Measurements from ENCODE around the gene SLC38A2.
"Not testable (repeated sequence)": the region's sequence is repeated elsewhere in the genome, so short reads cannot be mapped to it uniquely, and the experiment has no call there.

The SLC38A2 gene

GRCh38 chr12:46360908-46361666 lies 11.5 kb downstream of the SLC38A2 start:
- peak; percentile 59 for DNase-seq (ENCODE audit: low spot score)

- DNase-seq (ENCODE audit: low spot score) = no peak
These were observed 12.2 kb downstream of the SLC38A2 start for GRCh38 chr12:46360370-46360769.

GRCh38 chr12:46359667-46360280 lies 12.8 kb downstream of the SLC38A2 start:
- DNase-seq (ENCODE audit: low spot score) = peak; percentile 8

- peak; percentile 18 for DNase-seq (ENCODE audit: low spot score)
These were observed 13.5 kb downstream of the SLC38A2 start for GRCh38 chr12:46358791-46359666.

GRCh38 chr12:46358325-46358700 lies 14.3 kb downstream of the SLC38A2 start:
- no peak for DNase-seq (ENCODE audit: low spot score)

- peak; percentile 44 for DNase-seq (ENCODE audit: low spot score)
These were observed 14.9 kb downstream of the SLC38A2 start for GRCh38 chr12:46357438-46358324.

GRCh38 chr12:46356655-46357437 lies 15.7 kb downstream of the SLC38A2 start:
- peak; percentile 19 for DNase-seq (ENCODE audit: low spot score)

- no peak for DNase-seq (ENCODE audit: low spot score)
These were observed 17.8 kb downstream of the SLC38A2 start for GRCh38 chr12:46354802-46355199.

- DNase-seq (ENCODE audit: low spot score) = peak; percentile 23
These were observed 18.3 kb downstream of the SLC38A2 start for GRCh38 chr12:46354111-46354801.

GRCh38 chr12:46351886-46352650 lies 20.5 kb downstream of the SLC38A2 start:
- DNase-seq (ENCODE audit: low spot score) = no peak

GRCh38 chr12:46351138-46351537 lies 21.4 kb downstream of the SLC38A2 start:
- DNase-seq (ENCODE audit: low spot score) = no peak

GRCh38 chr12:46349253-46349652 lies 23.3 kb downstream of the SLC38A2 start:
- DNase-seq (ENCODE audit: low spot score) = no peak

GRCh38 chr12:46343118-46343852 lies 29.3 kb downstream of the SLC38A2 start:
- no peak for DNase-seq (ENCODE audit: low spot score)

- peak; percentile 57 for DNase-seq (ENCODE audit: low spot score)
These were observed 30.0 kb downstream of the SLC38A2 start for GRCh38 chr12:46342562-46343033.

- DNase-seq (ENCODE audit: low spot score) = no peak
These were observed 33.5 kb downstream of the SLC38A2 start for GRCh38 chr12:46339051-46339450.

GRCh38 chr12:46332260-46332659 lies 40.3 kb downstream of the SLC38A2 start:
- no peak for DNase-seq (ENCODE audit: low spot score)

- not testable (repeated sequence) for DNase-seq (ENCODE audit: low spot score)
These were observed 47.5 kb downstream of the SLC38A2 start for GRCh38 chr12:46325075-46325474.

- no peak for DNase-seq (ENCODE audit: low spot score)
These were observed 51.8 kb downstream of the SLC38A2 start for GRCh38 chr12:46320731-46321130.

- no peak for DNase-seq (ENCODE audit: low spot score)
These were observed 54.5 kb downstream of the SLC38A2 start for GRCh38 chr12:46318037-46318436.
